GM19467 (cell line): ENCODE data around the gene TMEM253.

Experiments
- ATAC-seq: cut with Tn5 transposase; IDR thresholded peaks from one replicate; pipeline ENCODE4 v1.9.1; 2021; ENCODE audit warnings: mild to moderate bottlenecking, moderate library complexity; ENCODE audit not compliant: unreplicated experiment

The TMEM253 gene

GRCh38 chr14:21100931-21101330 is at the start of gene TMEM253:
TMEM253 (plus strand) TSS chr14:21101066; CDS start chr14:21101344, 278 bp downstream.
- ATAC-seq: no peak

DNA sequence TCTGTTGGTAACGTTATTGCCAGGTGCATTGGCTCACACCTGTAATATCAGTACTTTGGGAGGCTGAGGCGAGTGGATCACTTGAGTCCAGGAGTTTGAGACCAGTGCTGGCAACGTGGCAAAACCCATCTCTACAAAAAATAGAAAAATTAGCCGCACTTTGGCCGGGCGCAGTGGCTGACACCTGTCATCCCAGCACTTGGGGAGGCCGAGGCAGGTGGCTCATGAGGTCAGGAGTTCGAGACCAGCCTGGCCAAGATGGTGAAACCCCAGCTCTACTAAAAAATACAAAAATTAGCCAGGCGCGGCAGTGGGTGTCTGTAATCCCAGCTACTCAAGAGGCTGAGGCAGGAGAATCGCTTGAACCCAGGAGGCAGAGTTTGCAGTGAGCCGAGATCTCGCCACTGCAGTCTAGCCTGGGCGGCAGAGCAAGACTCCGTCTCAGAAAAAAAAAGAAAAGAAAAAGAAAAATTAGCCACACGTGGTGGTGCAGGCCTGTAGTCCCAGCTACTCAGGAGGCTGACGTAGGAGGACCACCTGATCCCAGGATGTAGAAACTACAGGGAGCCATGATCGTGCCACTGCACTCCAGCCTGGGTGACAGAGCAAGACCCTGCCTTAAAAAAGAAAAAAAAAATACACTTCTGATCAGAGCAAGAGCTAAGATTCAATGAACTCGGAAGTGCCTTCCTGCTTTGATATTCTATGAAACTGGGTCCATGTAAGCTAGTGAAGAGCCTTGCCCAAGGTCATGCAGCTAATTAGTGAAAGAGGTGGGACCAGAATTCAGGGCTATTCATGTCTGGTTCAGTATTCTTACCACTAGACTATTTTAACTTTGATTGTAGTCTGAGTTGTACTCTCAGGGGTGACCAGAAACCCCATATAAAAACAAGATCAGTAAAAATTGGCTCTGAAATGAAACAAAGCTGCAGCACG is 47.4 kb upstream of the TMEM253 start:
- ATAC-seq: no peak

DNA sequence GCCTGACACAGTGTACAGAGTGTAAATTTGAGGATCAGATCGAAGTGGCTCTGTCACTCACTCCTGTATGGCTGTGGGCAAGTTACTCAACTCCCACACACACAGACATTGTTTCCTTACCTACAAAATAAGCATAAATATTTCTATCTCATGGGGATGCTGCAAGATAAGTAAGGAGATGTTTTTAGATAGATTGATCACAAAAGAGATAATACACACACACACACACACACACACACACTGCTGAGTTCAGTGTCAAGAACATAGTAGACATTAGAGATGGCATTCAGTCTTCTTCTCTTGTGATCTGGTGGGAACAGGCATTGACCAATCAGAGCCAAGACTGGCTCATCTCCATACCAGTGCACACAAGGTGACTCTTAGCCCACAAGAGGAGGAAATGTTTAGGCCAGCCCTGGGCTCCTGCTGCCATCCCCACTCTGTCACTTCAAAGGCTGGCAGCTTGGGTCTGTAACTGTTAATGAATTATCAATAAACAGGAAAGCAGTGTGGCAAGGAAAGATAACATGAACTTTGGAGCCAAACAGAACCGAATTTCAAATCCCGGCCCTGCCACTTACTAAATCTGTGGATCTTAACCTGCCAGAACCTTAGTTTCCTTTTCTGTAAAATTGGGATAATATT is 46.6 kb upstream of the TMEM253 start:
- ATAC-seq: no peak

- no peak for ATAC-seq
Observed at GRCh38 chr14:21054768-21055145, 46.1 kb upstream of the TMEM253 start.

- ATAC-seq: no peak
Observed at GRCh38 chr14:21055432-21056117, 45.3 kb upstream of the TMEM253 start.

- no peak for ATAC-seq
Observed at GRCh38 chr14:21056520-21057163, 44.2 kb upstream of the TMEM253 start.

GRCh38 chr14:21057803-21058675 is 42.8 kb upstream of the TMEM253 start, which contains the start of gene RNASE8:
RNASE8 (plus strand) TSS chr14:21057822; CDS start chr14:21057893, 71 bp downstream.
- no peak for ATAC-seq

DNA sequence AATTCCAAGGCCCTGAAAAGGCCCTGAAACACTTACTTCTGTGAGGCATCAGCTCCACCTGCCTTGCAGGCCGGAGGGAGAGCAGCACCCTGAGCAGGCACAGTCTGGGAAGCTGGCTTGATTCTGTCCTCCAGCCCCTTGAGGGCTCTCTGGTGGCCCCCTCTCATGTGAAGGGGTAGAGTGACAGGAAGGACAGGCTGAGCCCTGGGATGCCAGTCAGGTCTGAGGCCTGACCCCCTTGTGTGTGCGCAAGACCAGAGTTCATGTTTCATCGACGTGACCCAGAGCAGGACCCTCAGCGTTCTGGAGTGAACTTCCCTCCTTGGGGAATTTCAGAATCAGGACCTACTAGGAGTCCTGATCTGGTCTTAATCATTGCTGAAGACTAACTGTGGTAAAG is 42.0 kb upstream of the TMEM253 start:
- no peak for ATAC-seq

- no peak for ATAC-seq
Observed at GRCh38 chr14:21059842-21060613, 40.8 kb upstream of the TMEM253 start.

DNA sequence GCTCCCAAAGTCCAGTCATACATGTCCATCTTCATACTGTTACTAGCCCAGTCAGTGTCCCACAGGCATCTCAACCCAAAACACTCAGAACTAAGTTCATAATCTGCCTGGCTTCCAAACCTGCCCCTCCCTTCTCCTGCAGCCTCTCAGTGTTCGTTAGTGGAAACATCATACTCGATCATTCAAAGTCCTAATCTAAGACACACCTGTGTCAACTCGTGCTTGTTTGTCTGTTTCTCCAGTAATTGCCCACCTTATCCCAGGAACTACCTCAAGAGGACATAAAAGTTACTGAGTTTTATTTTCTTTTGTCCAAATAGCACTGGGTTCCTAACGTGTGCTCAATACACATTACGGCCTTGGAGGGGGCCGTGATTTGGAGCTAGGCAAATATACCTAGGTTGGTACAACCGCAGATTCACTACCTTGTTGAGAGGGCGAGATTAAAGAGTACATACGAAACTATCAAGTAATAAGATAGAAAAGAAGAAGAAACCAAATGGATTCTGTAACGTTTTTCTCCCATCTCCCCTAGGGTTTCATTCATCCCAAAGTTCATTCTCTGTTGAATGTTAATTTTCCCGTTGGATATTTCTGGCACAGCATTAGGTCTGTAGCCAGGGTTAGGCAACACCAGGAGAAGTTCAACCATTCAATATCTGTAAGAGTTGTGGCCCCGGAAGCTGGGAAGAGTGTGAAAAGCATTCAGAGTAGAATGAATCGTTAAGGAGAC is 40.1 kb upstream of the TMEM253 start:
- no peak for ATAC-seq

GRCh38 chr14:21061347-21061668 is 39.6 kb upstream of the TMEM253 start:
- ATAC-seq: no peak

- ATAC-seq: no peak
Observed at GRCh38 chr14:21063479-21063878, 37.4 kb upstream of the TMEM253 start.

GRCh38 chr14:21066882-21067502 is 33.9 kb upstream of the TMEM253 start:
- ATAC-seq: no peak

GRCh38 chr14:21068521-21069387 is 32.1 kb upstream of the TMEM253 start:
- no peak for ATAC-seq

DNA sequence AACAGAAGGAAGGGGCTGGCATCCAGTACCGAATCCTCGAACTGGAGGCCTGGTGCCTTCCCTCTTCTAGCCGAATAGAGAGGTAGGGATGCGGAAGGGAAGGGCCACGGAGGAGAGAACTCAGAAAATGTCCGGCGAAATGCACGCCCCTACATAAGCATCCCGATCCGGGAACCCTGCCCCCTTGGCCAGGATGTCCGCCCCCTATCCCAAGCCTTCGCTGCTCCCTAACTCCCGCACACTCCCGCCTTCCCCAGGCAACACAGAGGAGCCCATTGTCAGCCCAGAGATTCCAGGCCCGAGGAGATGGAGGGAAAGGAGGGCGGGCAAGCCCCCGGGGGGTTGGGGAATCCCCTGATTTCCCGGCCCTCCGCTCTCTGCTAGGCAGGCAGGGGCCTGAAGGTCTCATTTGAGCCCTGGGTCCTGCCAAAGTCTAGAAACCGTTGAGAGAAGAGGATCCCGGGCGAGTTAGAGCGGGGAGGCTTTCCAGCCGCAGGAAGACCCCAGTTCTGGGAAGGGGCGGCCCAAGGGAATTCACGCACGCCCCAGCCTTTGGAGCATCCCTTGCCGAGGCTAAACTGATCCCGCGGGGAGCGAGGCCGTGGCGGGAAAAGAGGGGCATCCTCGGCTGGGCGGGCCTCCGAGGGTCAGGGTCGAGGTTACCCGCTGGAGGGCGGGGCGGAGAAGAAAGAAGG is 31.3 kb upstream of the TMEM253 start:
- ATAC-seq: no peak

DNA sequence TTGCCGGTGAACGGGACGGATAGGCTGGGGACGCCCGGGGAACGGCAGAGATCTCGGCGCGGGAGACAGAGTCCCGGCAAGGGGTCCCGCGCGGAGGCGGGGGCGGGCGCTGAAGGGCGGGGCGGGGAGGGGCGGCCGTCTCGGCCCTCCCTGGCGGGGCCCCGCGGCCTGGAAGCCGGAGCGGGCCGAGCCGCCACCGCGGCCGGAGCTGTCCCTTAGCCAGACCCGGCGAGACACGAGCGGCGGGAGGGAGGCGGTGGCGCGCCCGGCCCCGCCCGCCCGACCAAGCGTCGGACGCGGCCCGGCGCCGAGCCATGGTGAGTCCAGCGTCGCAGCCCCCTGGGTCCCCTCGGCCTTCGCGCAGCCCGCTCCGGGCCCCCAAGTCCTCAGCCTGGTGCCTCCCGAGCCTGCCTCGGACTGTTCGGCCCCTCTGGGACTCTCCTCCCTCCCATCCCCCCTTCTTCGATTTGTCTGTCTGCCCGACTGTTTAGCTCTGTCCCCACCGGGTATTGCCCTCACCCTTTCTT is 30.7 kb upstream of the TMEM253 start, which contains the start of gene ARHGEF40:
TSS of gene ARHGEF40 (plus strand) at position 222 of the 527 bp plus-strand sequence. CDS start at position 315, 93 bp downstream.
- ATAC-seq: no peak
